ENCODE measurements around the gene LAMTOR4.

The LAMTOR4 gene

GRCh38 chr7:100166317-100166940, 17.7 kb downstream of the LAMTOR4 start:
- TF ChIP-seq EZH2phosphoT487 (IDR thresholded peaks at IDR 0.05; ENCODE audit: low read length) = no peak
- TF ChIP-seq EZH2 (optimal IDR thresholded peaks at IDR 0.05; ENCODE audit: low read depth, low read length) = no peak
- no peak for TF ChIP-seq CTCF (IDR thresholded peaks at IDR 0.05; ENCODE audit: low read length)
- H3K36me3 ChIP-seq (replicated peaks; ENCODE audit: insufficient read depth, low read length) = no peaks in the 10 kb centered on the region
- peaks cover 80% of the 10 kb centered on the region for H3K27me3 ChIP-seq (replicated peaks; ENCODE audit: insufficient read depth, low read length)
- H3F3A ChIP-seq (ENCODE audit: insufficient read depth, low read length) = no peaks in the 10 kb centered on the region
- H3K79me2 ChIP-seq (ENCODE audit: low read length) = no peaks in the 10 kb centered on the region
- no peaks in the 10 kb centered on the region for H4K20me1 ChIP-seq (ENCODE audit: insufficient read depth, low read length)
- H3K9ac ChIP-seq (ENCODE audit: low read length) = no peak overlapping the region
- H3K4me2 ChIP-seq (ENCODE audit: low read depth, low read length) = no peak overlapping the region
- no peaks in the 10 kb centered on the region; the same call in 1 of the 2 replicates for H3K4me1 ChIP-seq (ENCODE audit: low read length)
- H3K4me3 ChIP-seq (ENCODE audit: low read length) = no peak overlapping the region
- no peak overlapping the region for H3K27ac ChIP-seq (ENCODE audit: low read length)
- DNase-seq = no peak
- no peak overlapping the region for H2AFZ ChIP-seq (ENCODE audit: low read length)
- H3K9me3 ChIP-seq (replicated peaks; ENCODE audit: insufficient read depth, low read length) = no peaks in the 10 kb centered on the region
- H3K9me2 ChIP-seq (replicated peaks; ENCODE audit: insufficient read depth, low read length) = no peaks in the 10 kb centered on the region

DNA sequence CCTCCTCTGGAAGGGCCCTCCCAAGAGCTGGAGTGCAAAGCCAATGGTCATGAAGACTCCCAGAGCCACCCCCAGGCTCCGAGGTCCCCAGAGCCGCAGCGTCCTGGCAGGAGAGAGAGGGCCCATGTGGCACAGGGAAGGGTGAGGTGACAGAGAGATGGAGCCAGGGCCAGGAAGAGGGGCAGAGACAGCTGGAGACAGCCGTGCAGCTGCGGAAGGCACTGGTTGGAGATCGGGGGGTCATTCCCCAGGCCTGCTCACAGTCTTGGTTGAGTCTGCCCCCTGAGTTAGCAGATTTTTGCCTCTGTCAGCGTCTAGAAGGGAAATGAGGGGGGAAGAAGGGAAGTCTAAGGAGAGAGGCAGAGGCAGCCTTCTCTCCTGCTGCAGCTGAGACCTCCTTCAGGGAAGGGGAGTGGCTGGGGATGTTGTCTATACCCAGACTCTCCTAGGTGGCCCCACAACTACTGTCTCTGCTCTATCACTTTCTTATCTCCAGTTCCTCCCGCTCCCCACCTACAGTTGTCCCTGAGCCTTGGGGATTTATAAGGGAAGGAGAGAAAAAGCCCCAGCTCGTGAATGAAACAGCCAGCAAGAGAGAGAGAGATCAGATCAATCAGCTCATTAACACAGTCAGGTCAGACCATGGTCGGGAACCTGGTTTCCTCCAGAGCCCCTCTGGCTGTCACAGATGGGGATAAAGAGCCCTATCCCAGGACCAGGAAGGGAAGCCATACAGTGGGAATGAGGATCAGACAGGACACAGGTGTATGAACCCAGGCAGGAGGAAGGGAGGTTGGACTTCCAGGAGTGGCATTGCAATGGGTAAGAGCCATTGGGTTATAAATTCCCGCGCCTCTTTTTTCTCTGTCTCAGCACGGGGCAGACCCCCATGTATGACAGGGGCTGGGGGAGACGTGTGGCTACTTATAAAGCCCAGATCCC, 18.5 kb downstream of the LAMTOR4 start:
- Histone ChIP-seq H3K4me3 (ENCODE audit: low read length) (no peak overlapping the region), H3K9ac (ENCODE audit: low read length) (no peak overlapping the region), H3K4me2 (ENCODE audit: low read depth, low read length) (no peak overlapping the region; the same call in 1 of the 2 replicates), H3K79me2 (ENCODE audit: low read length) (no peaks in the 10 kb centered on the region), H3K27ac (ENCODE audit: low read length) (no peak overlapping the region), H3F3A (ENCODE audit: insufficient read depth, low read length) (no peaks in the 10 kb centered on the region), H3K9me3 (replicated peaks; ENCODE audit: insufficient read depth, low read length) (no peaks in the 10 kb centered on the region), H2AFZ (ENCODE audit: low read length) (no peak overlapping the region), H4K20me1 (ENCODE audit: insufficient read depth, low read length) (no peaks in the 10 kb centered on the region), H3K9me2 (replicated peaks; ENCODE audit: insufficient read depth, low read length) (no peaks in the 10 kb centered on the region), H3K36me3 (replicated peaks; ENCODE audit: insufficient read depth, low read length) (no peaks in the 10 kb centered on the region), H3K27me3 (replicated peaks; ENCODE audit: insufficient read depth, low read length) (peaks cover 87% of the 10 kb centered on the region), H3K4me1 (ENCODE audit: low read length) (no peaks in the 10 kb centered on the region; the same call in 1 of the 2 replicates)
- DNase-seq = no peak
- TF ChIP-seq CTCF (IDR thresholded peaks at IDR 0.05; ENCODE audit: low read length) = no peak

DNA sequence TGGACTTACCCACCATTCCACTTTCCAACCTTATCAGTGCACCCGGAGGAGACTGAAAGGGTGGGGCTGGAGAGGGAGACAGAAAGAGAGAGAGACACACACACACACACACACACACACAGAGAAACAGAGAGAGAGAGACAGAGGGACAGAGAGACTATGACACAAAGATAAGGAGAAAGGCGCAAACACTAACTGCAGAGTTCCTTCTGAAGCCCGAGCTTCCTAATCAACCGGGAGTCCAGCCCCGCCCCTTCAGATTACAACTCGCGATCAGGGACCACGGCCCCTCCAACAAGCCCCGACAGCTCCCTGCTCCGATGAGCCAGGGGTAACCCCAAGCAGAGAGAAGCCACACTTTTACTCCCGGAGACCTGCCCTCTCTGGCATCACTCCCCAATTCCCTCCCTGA, 19.2 kb downstream of the LAMTOR4 start:
- H3K9ac ChIP-seq (ENCODE audit: low read length) = no peak overlapping the region
- TF ChIP-seq CTCF (IDR thresholded peaks at IDR 0.05; ENCODE audit: low read length) (no peak), EZH2phosphoT487 (IDR thresholded peaks at IDR 0.05; ENCODE audit: low read length) (no peak), EZH2 (optimal IDR thresholded peaks at IDR 0.05; ENCODE audit: low read depth, low read length) (peak; percentile 20)
- H3K4me3 ChIP-seq (ENCODE audit: low read length) = no peak overlapping the region
- H3K4me1 ChIP-seq (ENCODE audit: low read length) = no peaks in the 10 kb centered on the region; the same call in 1 of the 2 replicates
- no peak overlapping the region for H2AFZ ChIP-seq (ENCODE audit: low read length)
- peaks cover 85% of the 10 kb centered on the region for H3K27me3 ChIP-seq (replicated peaks; ENCODE audit: insufficient read depth, low read length)
- H3K79me2 ChIP-seq (ENCODE audit: low read length) = no peaks in the 10 kb centered on the region
- no peak overlapping the region for H3K27ac ChIP-seq (ENCODE audit: low read length)
- no peaks in the 10 kb centered on the region for H3F3A ChIP-seq (ENCODE audit: insufficient read depth, low read length)
- no peaks in the 10 kb centered on the region for H4K20me1 ChIP-seq (ENCODE audit: insufficient read depth, low read length)
- H3K9me3 ChIP-seq (replicated peaks; ENCODE audit: insufficient read depth, low read length) = no peaks in the 10 kb centered on the region
- H3K36me3 ChIP-seq (replicated peaks; ENCODE audit: insufficient read depth, low read length) = no peaks in the 10 kb centered on the region
- DNase-seq = no peak
- no peaks in the 10 kb centered on the region for H3K9me2 ChIP-seq (replicated peaks; ENCODE audit: insufficient read depth, low read length)
- H3K4me2 ChIP-seq (ENCODE audit: low read depth, low read length) = peak overlapping the region; percentile 35; the same call in 1 of the 2 replicates

Data from MM.1S (cell line).